Progenitor cell of endocrine pancreas (in vitro differentiated cells): ENCODE results near the gene TCP11L2. TPM values are rescaled to one million over a fixed set of nuclear protein-coding genes. Genes with fewer than 3 reads are reported as not detected.

Experiments used
- DNase-seq: peaks from one replicate; pipeline ENCODE4 v3.0.0; 2021; ENCODE audit warnings: low spot score; ENCODE audit not compliant: unreplicated experiment
- H3K27ac Mint-ChIP-seq: 2 replicates; pipeline ENCODE4 v1.8.0; 2021; ENCODE audit warnings: mild to moderate bottlenecking, moderate library complexity, mixed read lengths
- H3K27me3 Mint-ChIP-seq: 2 replicates; pipeline ENCODE4 v1.8.0; 2021; ENCODE audit warnings: mixed read lengths
- H3K36me3 Mint-ChIP-seq: 2 replicates; pipeline ENCODE4 v1.8.0; 2022; ENCODE audit warnings: mixed read lengths; ENCODE audit not compliant: insufficient read depth
- H3K4me1 Mint-ChIP-seq: 2 replicates; pipeline ENCODE4 v1.8.0; 2021; ENCODE audit warnings: low read depth, mixed read lengths
- H3K4me3 Mint-ChIP-seq: 2 replicates; pipeline ENCODE4 v1.8.0; 2021; ENCODE audit warnings: low read depth, mild to moderate bottlenecking, moderate library complexity, mixed read lengths
- H3K9me3 Mint-ChIP-seq: 2 replicates; pipeline ENCODE4 v1.8.0; 2021; ENCODE audit warnings: low read depth, mixed read lengths
- CTCF ChIP-seq: fragments of 200-600 bp; sonication (generic); IDR thresholded peaks from one replicate; pipeline ENCODE4 v1.5.0; 2021; ENCODE audit warnings: antibody characterized with exemption, mild to moderate bottlenecking; ENCODE audit not compliant: unreplicated experiment
- total RNA-seq: library from RNA; stranded (reverse); gene quantifications from 2 replicates; pipeline ENCODE4 v1.2.1, GENCODE V29; 2021

TCP11L2 gene
- total RNA-seq, 1 donor from 2014 or later: 16.1 TPM

- H3K27ac Mint-ChIP-seq: no peak overlapping the region
- DNase-seq: no peak
- no peaks in the 10 kb centered on the region for H3K9me3 Mint-ChIP-seq
- no peaks in the 10 kb centered on the region for H3K4me1 Mint-ChIP-seq
- peaks cover 12% of the 10 kb centered on the region for H3K36me3 Mint-ChIP-seq
- no peak overlapping the region for H3K4me3 Mint-ChIP-seq
- H3K27me3 Mint-ChIP-seq: no peaks in the 10 kb centered on the region
- no peak for TF ChIP-seq CTCF
These were observed 21.0 kb downstream of the TCP11L2 start for GRCh38 chr12:106323537-106323936.

- no peak for TF ChIP-seq CTCF
- Mint-ChIP-seq H3K36me3 (peaks cover 14% of the 10 kb centered on the region), H3K4me3 (no peak overlapping the region), H3K27ac (no peak overlapping the region), H3K4me1 (no peaks in the 10 kb centered on the region), H3K9me3 (no peaks in the 10 kb centered on the region), H3K27me3 (no peaks in the 10 kb centered on the region)
- no peak for DNase-seq
These were observed 24.9 kb downstream of the TCP11L2 start for GRCh38 chr12:106327309-106327869.

DNA sequence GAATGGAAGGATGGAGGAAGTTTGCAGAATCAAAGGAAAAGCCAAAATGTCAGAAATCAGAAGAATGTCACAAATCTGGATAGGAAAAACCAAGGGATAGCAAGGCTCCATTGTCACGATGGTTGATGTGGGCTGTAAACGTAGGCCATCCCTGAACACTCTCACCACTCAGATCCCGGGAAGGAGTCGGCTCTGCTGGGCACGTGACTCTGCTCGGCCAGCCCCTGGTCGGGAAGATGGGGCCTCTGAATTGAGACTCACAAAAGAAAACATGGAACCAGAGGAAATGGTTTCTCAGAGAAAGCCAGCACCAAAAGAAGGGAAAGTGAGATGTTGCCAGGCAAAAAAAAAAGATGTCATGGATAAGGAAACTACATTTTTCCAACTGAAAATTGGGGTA, 26.2 kb downstream of the TCP11L2 start:
- peaks cover 11% of the 10 kb centered on the region for H3K36me3 Mint-ChIP-seq
- no peak overlapping the region for H3K4me3 Mint-ChIP-seq
- H3K4me1 Mint-ChIP-seq: no peaks in the 10 kb centered on the region
- no peak for TF ChIP-seq CTCF
- DNase-seq: no peak
- H3K9me3 Mint-ChIP-seq: no peaks in the 10 kb centered on the region
- no peaks in the 10 kb centered on the region for H3K27me3 Mint-ChIP-seq
- H3K27ac Mint-ChIP-seq: no peak overlapping the region

GRCh38 chr12:106329231-106329982, 26.9 kb downstream of the TCP11L2 start:
- Mint-ChIP-seq H3K27me3 (no peaks in the 10 kb centered on the region), H3K4me1 (no peaks in the 10 kb centered on the region), H3K4me3 (no peak overlapping the region), H3K36me3 (peaks cover 9% of the 10 kb centered on the region), H3K27ac (no peak overlapping the region), H3K9me3 (no peaks in the 10 kb centered on the region)
- TF ChIP-seq CTCF: no peak
- no peak for DNase-seq

DNA sequence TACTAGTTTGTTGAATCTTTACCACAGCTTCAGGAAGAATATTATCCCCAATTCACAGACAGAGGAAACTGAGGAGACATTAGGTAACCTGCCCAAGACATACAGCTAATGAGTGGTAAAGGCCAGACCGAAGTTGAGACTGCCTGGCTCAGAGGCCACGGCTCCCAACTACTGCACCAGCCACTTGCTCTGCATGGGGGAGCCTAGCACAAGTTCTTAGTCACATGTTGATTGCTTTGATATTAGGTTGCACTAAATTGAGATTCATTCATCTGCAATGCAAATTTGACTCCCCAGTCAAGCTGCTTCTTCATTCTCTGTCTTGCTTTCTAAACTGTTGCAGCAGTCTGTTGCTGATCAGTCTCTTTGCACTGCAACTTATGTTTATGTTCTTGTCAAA, 29.1 kb downstream of the TCP11L2 start:
- Mint-ChIP-seq H3K27ac (no peak overlapping the region), H3K4me3 (no peak overlapping the region), H3K27me3 (no peaks in the 10 kb centered on the region), H3K9me3 (no peaks in the 10 kb centered on the region), H3K36me3 (peaks cover 8% of the 10 kb centered on the region), H3K4me1 (no peaks in the 10 kb centered on the region)
- DNase-seq: no peak
- TF ChIP-seq CTCF: no peak
